22Rv1 (cell line): ENCODE results near the gene CAPN7.

Experiments used
- CTCF ChIP-seq: fragments of 450-650 bp; IDR thresholded peaks from 2 replicates; pipeline ENCODE4 v1.5.1; 2017; ENCODE audit warnings: mild to moderate bottlenecking
- ZFX ChIP-seq: fragments of 450-650 bp; IDR thresholded peaks from 2 replicates; pipeline ENCODE4 v1.6.1; 2017; ENCODE audit warnings: antibody characterized with exemption, borderline replicate concordance

- TF ChIP-seq CTCF (no peak), ZFX (no peak)
These were observed 56.0 kb downstream of the CAPN7 start for GRCh38 chr3:15262021-15262420.
